ENCODE data around the gene MACF1.
"Not testable (repeated sequence)": the region's sequence is repeated elsewhere in the genome, so short reads cannot be mapped to it uniquely, and the experiment has no call there.

MACF1 gene

GRCh38 chr1:39512234-39512847, 307.8 kb downstream of the MACF1 start:
- H3K36me3 ChIP-seq (ENCODE audit: control insufficient read depth, insufficient read depth, low read length); H3K27me3 ChIP-seq (ENCODE audit: control insufficient read depth, insufficient read depth, low read length); H3K27ac ChIP-seq (ENCODE audit: low read depth, low read length); H3K4me3 ChIP-seq (ENCODE audit: low read length); H3K9ac ChIP-seq (ENCODE audit: low read length); H3K4me1 ChIP-seq (ENCODE audit: control insufficient read depth, insufficient read depth, low read length): not testable (repeated sequence)

GRCh38 chr1:39514710-39515124, 310.2 kb downstream of the MACF1 start:
- H3K9ac ChIP-seq (ENCODE audit: low read length); H3K4me1 ChIP-seq (ENCODE audit: control insufficient read depth, insufficient read depth, low read length); H3K4me3 ChIP-seq (ENCODE audit: low read length); H3K36me3 ChIP-seq (ENCODE audit: control insufficient read depth, insufficient read depth, low read length); H3K27me3 ChIP-seq (ENCODE audit: control insufficient read depth, insufficient read depth, low read length); H3K27ac ChIP-seq (ENCODE audit: low read depth, low read length): not testable (repeated sequence)

GRCh38 chr1:39515131-39516086, 310.9 kb downstream of the MACF1 start:
- H3K27ac ChIP-seq (ENCODE audit: low read depth, low read length); H3K36me3 ChIP-seq (ENCODE audit: control insufficient read depth, insufficient read depth, low read length); H3K4me1 ChIP-seq (ENCODE audit: control insufficient read depth, insufficient read depth, low read length); H3K9ac ChIP-seq (ENCODE audit: low read length); H3K27me3 ChIP-seq (ENCODE audit: control insufficient read depth, insufficient read depth, low read length): not testable (repeated sequence)
- peak overlapping the region; percentile 22 for H3K4me3 ChIP-seq (ENCODE audit: low read length)

GRCh38 chr1:39516841-39517240, 312.3 kb downstream of the MACF1 start:
- not testable (repeated sequence) for H3K36me3 ChIP-seq (ENCODE audit: control insufficient read depth, insufficient read depth, low read length); H3K27me3 ChIP-seq (ENCODE audit: control insufficient read depth, insufficient read depth, low read length); H3K4me1 ChIP-seq (ENCODE audit: control insufficient read depth, insufficient read depth, low read length); H3K27ac ChIP-seq (ENCODE audit: low read depth, low read length); H3K9ac ChIP-seq (ENCODE audit: low read length); H3K4me3 ChIP-seq (ENCODE audit: low read length)

- H3K27me3 ChIP-seq (ENCODE audit: control insufficient read depth, insufficient read depth, low read length); H3K4me3 ChIP-seq (ENCODE audit: low read length); H3K4me1 ChIP-seq (ENCODE audit: control insufficient read depth, insufficient read depth, low read length); H3K36me3 ChIP-seq (ENCODE audit: control insufficient read depth, insufficient read depth, low read length); H3K9ac ChIP-seq (ENCODE audit: low read length); H3K27ac ChIP-seq (ENCODE audit: low read depth, low read length): not testable (repeated sequence)
Observed at GRCh38 chr1:39517936-39518335, 313.4 kb downstream of the MACF1 start.

GRCh38 chr1:39519376-39519775, 314.9 kb downstream of the MACF1 start:
- H3K27ac ChIP-seq (ENCODE audit: low read depth, low read length); H3K9ac ChIP-seq (ENCODE audit: low read length); H3K36me3 ChIP-seq (ENCODE audit: control insufficient read depth, insufficient read depth, low read length); H3K4me1 ChIP-seq (ENCODE audit: control insufficient read depth, insufficient read depth, low read length); H3K4me3 ChIP-seq (ENCODE audit: low read length); H3K27me3 ChIP-seq (ENCODE audit: control insufficient read depth, insufficient read depth, low read length): not testable (repeated sequence)

- H3K27me3 ChIP-seq (ENCODE audit: control insufficient read depth, insufficient read depth, low read length); H3K27ac ChIP-seq (ENCODE audit: low read depth, low read length); H3K4me1 ChIP-seq (ENCODE audit: control insufficient read depth, insufficient read depth, low read length); H3K36me3 ChIP-seq (ENCODE audit: control insufficient read depth, insufficient read depth, low read length); H3K9ac ChIP-seq (ENCODE audit: low read length); H3K4me3 ChIP-seq (ENCODE audit: low read length): not testable (repeated sequence)
Observed at GRCh38 chr1:39522221-39522620, 317.7 kb downstream of the MACF1 start.

GRCh38 chr1:39522661-39523567, 318.4 kb downstream of the MACF1 start:
- H3K4me3 ChIP-seq (ENCODE audit: low read length): no peak overlapping the region
- H3K9ac ChIP-seq (ENCODE audit: low read length): no peak overlapping the region
- no peaks in the 10 kb centered on the region for H3K27me3 ChIP-seq (ENCODE audit: control insufficient read depth, insufficient read depth, low read length)
- H3K36me3 ChIP-seq (ENCODE audit: control insufficient read depth, insufficient read depth, low read length): peaks cover 4% of the 10 kb centered on the region
- H3K27ac ChIP-seq (ENCODE audit: low read depth, low read length): no peak overlapping the region
- H3K4me1 ChIP-seq (ENCODE audit: control insufficient read depth, insufficient read depth, low read length): no peaks in the 10 kb centered on the region

GRCh38 chr1:39524171-39524570, 319.7 kb downstream of the MACF1 start:
- Histone ChIP-seq H3K4me3 (ENCODE audit: low read length) (no peak overlapping the region), H3K27me3 (ENCODE audit: control insufficient read depth, insufficient read depth, low read length) (no peaks in the 10 kb centered on the region), H3K4me1 (ENCODE audit: control insufficient read depth, insufficient read depth, low read length) (no peaks in the 10 kb centered on the region), H3K9ac (ENCODE audit: low read length) (no peak overlapping the region), H3K27ac (ENCODE audit: low read depth, low read length) (no peak overlapping the region), H3K36me3 (ENCODE audit: control insufficient read depth, insufficient read depth, low read length) (peaks cover 8% of the 10 kb centered on the region)

GRCh38 chr1:39524591-39525365, 320.3 kb downstream of the MACF1 start:
- Histone ChIP-seq H3K4me1 (ENCODE audit: control insufficient read depth, insufficient read depth, low read length) (no peaks in the 10 kb centered on the region), H3K9ac (ENCODE audit: low read length) (no peak overlapping the region), H3K36me3 (ENCODE audit: control insufficient read depth, insufficient read depth, low read length) (peaks cover 8% of the 10 kb centered on the region), H3K27ac (ENCODE audit: low read depth, low read length) (no peak overlapping the region), H3K27me3 (ENCODE audit: control insufficient read depth, insufficient read depth, low read length) (no peaks in the 10 kb centered on the region), H3K4me3 (ENCODE audit: low read length) (no peak overlapping the region)

GRCh38 chr1:39525366-39526165, 321.1 kb downstream of the MACF1 start:
- peaks cover 8% of the 10 kb centered on the region for H3K36me3 ChIP-seq (ENCODE audit: control insufficient read depth, insufficient read depth, low read length)
- H3K27me3 ChIP-seq (ENCODE audit: control insufficient read depth, insufficient read depth, low read length): no peaks in the 10 kb centered on the region
- no peak overlapping the region for H3K4me3 ChIP-seq (ENCODE audit: low read length)
- no peak overlapping the region for H3K27ac ChIP-seq (ENCODE audit: low read depth, low read length)
- H3K9ac ChIP-seq (ENCODE audit: low read length): no peak overlapping the region
- H3K4me1 ChIP-seq (ENCODE audit: control insufficient read depth, insufficient read depth, low read length): no peaks in the 10 kb centered on the region

All from rectal smooth muscle tissue (tissue), 1 donor.